LNCaP clone FGC (cell line): ENCODE data around the gene LHFPL5.

ENCODE experiments used
- DNase-seq: peaks from one replicate; pipeline ENCODE4 v3.0.0-alpha.2; 2011; ENCODE audit warnings: low read depth
- H3K4me3 ChIP-seq: 2 replicates; pipeline ENCODE4 v1.5.1; 2011; ENCODE audit warnings: mild to moderate bottlenecking, low read depth, low read length, control low read depth
- TF ChIP-seq, protein P1 (sequence below): IDR thresholded peaks from 2 replicates; pipeline ENCODE4 v1.5.1; 2012; ENCODE audit warnings: mild to moderate bottlenecking; ENCODE audit not compliant: control insufficient read depth, insufficient read depth; ENCODE audit errors: extremely low read depth

Gene LHFPL5

DNA sequence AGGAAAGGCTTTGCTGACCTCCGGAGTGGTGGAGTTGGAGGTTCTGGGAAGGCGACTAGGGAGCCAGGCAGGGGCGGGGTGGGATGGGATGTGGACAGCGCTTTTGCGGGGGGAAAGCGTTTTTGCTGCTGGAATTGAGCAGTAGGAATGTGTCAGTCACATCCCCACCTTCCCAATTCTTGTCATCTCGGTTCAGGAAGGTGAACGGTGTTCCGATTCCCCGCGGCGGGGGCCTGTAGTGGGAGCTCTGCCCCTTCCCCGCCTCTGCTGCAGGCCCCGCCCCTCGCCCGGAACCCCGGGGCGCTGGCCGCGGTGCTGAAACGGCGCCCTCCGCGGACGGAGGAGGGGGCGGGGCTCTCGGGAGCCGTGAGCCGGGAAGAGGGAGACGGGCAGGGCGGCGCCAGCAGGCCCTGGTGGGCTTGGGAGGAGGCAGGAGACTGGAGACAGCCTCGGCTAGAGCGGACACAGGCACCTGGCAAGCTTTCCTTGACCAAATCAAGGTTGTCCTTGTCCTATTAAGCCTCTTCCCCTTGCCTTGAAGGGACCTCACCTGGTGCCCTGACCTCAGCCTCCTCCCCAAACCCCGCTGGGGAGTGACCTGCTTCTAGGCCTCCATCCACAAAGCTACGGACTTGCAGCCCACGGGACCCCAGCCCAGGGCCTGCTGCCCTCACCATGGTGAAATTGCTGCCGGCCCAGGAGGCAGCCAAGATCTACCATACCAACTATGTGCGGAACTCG is at the start of gene LHFPL5:
Gene LHFPL5 (plus strand): TSS at position 357 of the 741 bp plus-strand sequence. CDS start 319 bp downstream, at position 676.
- DNase-seq: no peak
- TF ChIP-seq, protein P1, sequence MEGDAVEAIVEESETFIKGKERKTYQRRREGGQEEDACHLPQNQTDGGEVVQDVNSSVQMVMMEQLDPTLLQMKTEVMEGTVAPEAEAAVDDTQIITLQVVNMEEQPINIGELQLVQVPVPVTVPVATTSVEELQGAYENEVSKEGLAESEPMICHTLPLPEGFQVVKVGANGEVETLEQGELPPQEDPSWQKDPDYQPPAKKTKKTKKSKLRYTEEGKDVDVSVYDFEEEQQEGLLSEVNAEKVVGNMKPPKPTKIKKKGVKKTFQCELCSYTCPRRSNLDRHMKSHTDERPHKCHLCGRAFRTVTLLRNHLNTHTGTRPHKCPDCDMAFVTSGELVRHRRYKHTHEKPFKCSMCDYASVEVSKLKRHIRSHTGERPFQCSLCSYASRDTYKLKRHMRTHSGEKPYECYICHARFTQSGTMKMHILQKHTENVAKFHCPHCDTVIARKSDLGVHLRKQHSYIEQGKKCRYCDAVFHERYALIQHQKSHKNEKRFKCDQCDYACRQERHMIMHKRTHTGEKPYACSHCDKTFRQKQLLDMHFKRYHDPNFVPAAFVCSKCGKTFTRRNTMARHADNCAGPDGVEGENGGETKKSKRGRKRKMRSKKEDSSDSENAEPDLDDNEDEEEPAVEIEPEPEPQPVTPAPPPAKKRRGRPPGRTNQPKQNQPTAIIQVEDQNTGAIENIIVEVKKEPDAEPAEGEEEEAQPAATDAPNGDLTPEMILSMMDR: no peak
- H3K4me3 ChIP-seq: peak within 1 kb of the TSS; percentile 34

DNA sequence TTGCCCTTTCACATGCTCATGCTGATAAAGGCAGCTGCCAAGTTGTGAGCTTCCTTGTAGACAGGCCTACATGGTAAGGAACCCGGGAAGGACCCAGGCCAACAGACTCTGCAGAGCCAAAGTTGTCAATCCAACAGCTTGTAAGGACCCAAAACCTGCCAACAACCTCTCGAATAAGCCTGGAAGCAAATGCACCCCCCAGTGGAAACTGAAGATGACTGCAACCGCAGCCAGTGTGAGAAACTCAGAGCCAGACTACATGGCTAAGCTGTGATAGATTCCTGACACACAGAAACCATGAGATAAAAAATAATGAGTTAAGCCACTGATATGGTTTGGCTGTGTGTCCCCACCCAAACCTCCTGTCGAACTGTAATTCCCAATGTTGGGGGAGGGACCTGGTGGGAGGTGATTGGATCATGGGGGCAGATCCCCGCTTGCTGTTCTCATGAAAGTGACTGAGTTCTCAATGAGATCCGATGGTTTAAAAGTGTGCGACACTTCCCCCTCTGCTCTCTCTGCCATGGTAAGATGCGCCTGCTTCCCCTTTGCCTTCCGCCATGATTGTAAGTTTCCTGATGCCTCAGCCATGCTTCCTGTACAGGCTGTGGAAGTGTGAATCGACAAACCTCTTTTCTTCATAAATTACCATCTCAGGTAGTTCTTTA is 47.6 kb upstream of the LHFPL5 start:
- DNase-seq: no peak
- TF ChIP-seq, protein P1: no peak
- no peak overlapping the region for H3K4me3 ChIP-seq

DNA sequence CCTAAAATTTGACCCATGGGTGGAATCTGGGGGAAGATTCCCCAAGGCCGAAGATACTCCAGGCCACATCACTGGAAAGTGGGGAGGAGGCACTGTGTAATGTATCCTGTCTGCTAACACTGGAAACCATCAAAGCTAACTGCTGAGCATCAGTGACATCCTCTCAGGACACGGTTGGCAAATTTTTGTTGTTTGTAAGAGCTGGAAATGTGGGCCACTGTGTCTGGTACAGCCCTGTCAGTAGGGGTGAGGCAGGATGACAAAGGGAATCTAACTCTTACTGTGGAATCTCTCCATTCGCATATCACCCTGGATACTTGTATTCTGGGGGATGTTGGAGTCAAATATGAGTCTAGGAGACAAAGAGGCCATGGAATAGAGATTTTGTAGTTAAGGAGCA is 45.7 kb upstream of the LHFPL5 start:
- H3K4me3 ChIP-seq: no peak overlapping the region
- TF ChIP-seq, protein P1: no peak
- no peak for DNase-seq

DNA sequence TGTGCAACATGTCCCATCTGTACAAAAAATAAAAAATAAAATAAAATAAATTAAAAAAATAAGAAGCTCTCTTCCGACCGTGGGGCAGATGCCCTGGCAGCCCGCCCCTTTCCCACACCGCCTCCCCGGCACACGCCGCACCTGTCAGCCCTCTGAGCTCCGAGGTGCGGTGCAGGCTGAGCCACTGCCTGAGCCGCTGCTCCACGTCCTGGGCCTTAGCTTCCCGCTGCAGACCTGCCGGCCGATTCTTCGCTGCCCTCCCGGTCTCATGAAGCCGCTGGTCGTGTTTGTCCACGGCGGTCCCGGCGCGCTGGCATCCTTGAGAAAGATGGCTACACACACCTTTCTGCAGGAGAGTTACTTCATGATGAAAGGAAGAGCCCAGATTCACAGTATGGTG is 39.4 kb upstream of the LHFPL5 start:
- no peak for DNase-seq
- H3K4me3 ChIP-seq: no peak overlapping the region
- TF ChIP-seq, protein P1: no peak

DNA sequence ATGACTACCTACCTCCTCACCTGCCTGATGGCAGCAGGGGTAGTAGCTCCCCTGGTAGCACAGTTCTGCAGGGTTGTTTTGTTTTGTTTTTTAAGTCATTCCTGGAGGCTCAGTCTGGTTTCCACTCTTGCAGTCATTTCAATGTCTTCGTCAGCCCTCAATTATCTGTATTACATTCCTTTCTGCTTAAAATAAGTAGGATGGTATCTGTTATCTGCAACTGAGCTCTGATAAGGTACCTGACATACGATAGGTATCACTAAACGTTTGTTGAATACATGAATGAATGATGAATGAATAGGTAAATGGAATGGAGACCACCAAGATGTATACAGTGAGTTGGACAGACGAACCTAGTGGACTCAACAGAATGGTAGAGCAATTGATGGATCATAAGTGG is 35.9 kb upstream of the LHFPL5 start:
- H3K4me3 ChIP-seq: no peak overlapping the region
- TF ChIP-seq, protein P1: no peak
- no peak for DNase-seq

DNA sequence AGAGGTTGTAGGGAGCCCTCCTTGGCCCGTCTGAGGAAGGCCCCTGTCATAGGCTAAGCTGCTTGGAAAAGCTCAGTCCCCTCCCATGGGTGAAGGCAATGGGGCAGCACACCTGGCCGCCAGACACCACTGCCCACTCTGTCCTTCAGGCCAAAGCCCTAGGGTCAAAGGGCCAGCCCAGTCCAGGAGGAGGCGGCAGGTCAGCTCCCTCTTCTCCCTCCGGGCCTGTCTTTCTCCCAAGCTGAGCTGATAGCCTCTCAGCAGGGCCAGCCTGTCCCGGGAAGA is 33.9 kb upstream of the LHFPL5 start:
- no peak for DNase-seq
- no peak overlapping the region for H3K4me3 ChIP-seq
- TF ChIP-seq, protein P1: no peak

DNA sequence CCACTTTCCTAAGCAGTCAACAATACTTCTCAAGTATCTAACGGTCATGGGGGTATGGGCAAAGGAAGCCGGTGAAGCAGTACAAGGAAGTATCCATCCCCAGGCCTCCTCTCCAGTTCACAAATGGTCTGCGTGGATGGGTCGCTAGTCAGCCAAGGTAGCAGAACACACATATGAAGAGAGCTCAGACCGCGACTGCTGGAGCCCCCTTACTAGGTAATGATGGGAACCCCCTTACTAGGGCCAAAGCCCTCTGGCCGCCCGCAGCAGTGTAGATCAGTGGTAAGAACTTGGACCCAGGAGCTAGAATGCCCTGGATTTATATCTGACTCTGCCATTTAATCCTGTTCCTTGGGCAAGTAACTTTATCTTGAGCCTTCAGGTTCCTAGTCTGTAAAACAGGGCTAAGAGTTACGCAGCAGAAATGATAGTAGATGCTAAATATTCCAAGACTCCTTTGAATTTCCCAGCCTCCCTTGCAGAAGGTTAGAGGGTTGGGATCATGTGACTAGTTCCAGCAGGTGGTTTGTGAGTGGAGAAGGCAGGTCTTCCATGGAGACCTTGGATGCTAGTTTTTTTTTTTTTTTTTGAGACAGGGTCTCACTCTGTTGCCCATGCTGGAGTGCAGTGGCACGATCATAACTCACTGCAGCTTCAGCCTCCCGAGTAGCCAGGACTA is 30.9 kb upstream of the LHFPL5 start:
- H3K4me3 ChIP-seq: no peak overlapping the region
- DNase-seq: no peak
- TF ChIP-seq, protein P1: no peak
